Ishikawa (cell line): ENCODE results near the gene RBM15.

ENCODE experiments used
- CEBPB ChIP-seq: IDR thresholded peaks from 2 replicates; pipeline ENCODE4 v1.6.1; 2012
- CREB1 ChIP-seq: IDR thresholded peaks from 2 replicates; pipeline ENCODE4 v1.6.1; 2012; ENCODE audit warnings: low read depth
- EP300 ChIP-seq: IDR thresholded peaks from 2 replicates; pipeline ENCODE4 v1.6.1; 2012; ENCODE audit warnings: borderline replicate concordance
- RAD21 ChIP-seq: IDR thresholded peaks from 2 replicates; pipeline ENCODE4 v1.6.1; 2012; ENCODE audit warnings: low read depth
- TCF12 ChIP-seq: IDR thresholded peaks from 2 replicates; pipeline ENCODE4 v1.6.1; 2012; ENCODE audit warnings: low read depth
- TEAD4 ChIP-seq: IDR thresholded peaks from 2 replicates; pipeline ENCODE4 v1.6.1; 2012
- YY1 ChIP-seq: IDR thresholded peaks from 2 replicates; pipeline ENCODE4 v1.6.1; 2012; ENCODE audit warnings: low read depth
- TF ChIP-seq, protein P1 (sequence below): IDR thresholded peaks from 2 replicates; pipeline ENCODE4 v1.6.1; 2012
- TF ChIP-seq, protein P2 (sequence below): IDR thresholded peaks from 2 replicates; pipeline ENCODE4 v1.6.1; 2012
- TF ChIP-seq, protein P3 (sequence below): IDR thresholded peaks from 2 replicates; pipeline ENCODE4 v1.6.1; 2012; ENCODE audit warnings: low read depth, mild to moderate bottlenecking

DNA sequence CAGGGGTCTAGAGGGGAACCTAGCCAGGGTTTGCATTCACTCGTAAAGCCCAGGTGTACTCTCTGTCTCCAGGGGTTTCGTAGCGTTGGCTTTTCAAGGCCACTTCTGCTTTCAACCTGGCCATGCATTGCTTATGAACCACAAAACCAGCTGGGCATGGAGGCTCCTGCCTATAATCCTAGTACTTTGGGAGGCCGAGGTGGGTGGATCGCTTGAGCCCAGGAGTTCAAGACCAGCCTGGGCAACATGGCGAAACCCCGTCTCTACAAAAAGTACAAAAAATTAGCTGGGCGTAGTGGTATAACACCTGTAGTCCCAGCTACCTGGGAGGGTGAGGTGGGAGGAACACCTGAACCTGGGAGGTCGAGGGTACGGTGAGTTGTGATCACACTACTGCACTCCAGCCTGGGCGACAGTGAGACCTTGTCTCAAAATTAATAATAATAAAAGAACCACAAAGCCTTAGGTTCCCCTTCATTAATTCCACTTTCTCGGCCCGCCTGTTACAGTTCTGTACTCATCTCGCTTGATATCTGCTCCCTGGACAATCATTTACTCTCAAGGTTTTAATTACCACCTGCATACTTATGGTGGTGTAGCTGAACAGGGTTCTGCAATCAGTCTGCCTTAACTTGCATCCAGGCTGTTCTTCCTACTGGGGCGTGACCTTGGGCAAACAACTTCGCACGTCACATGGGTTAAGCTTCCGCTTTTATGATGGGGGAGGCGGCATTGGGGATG lies 45.6 kb downstream of the RBM15 start:
- TF ChIP-seq EP300 (no peak), TEAD4 (no peak), CEBPB (no peak), YY1 (no peak), TCF12 (no peak), RAD21 (no peak), CREB1 (no peak)
- TF ChIP-seq, protein P1, sequence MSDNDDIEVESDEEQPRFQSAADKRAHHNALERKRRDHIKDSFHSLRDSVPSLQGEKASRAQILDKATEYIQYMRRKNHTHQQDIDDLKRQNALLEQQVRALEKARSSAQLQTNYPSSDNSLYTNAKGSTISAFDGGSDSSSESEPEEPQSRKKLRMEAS = no peak
- TF ChIP-seq, protein P2, sequence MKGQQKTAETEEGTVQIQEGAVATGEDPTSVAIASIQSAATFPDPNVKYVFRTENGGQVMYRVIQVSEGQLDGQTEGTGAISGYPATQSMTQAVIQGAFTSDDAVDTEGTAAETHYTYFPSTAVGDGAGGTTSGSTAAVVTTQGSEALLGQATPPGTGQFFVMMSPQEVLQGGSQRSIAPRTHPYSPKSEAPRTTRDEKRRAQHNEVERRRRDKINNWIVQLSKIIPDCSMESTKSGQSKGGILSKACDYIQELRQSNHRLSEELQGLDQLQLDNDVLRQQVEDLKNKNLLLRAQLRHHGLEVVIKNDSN = no peak
- TF ChIP-seq, protein P3, sequence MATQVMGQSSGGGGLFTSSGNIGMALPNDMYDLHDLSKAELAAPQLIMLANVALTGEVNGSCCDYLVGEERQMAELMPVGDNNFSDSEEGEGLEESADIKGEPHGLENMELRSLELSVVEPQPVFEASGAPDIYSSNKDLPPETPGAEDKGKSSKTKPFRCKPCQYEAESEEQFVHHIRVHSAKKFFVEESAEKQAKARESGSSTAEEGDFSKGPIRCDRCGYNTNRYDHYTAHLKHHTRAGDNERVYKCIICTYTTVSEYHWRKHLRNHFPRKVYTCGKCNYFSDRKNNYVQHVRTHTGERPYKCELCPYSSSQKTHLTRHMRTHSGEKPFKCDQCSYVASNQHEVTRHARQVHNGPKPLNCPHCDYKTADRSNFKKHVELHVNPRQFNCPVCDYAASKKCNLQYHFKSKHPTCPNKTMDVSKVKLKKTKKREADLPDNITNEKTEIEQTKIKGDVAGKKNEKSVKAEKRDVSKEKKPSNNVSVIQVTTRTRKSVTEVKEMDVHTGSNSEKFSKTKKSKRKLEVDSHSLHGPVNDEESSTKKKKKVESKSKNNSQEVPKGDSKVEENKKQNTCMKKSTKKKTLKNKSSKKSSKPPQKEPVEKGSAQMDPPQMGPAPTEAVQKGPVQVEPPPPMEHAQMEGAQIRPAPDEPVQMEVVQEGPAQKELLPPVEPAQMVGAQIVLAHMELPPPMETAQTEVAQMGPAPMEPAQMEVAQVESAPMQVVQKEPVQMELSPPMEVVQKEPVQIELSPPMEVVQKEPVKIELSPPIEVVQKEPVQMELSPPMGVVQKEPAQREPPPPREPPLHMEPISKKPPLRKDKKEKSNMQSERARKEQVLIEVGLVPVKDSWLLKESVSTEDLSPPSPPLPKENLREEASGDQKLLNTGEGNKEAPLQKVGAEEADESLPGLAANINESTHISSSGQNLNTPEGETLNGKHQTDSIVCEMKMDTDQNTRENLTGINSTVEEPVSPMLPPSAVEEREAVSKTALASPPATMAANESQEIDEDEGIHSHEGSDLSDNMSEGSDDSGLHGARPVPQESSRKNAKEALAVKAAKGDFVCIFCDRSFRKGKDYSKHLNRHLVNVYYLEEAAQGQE = no peak
